ENCODE results near the gene GCC2.

Gene GCC2

GRCh38 chr2:108414945-108415344 lies 34.1 kb upstream of the GCC2 start:
- H3K9ac ChIP-seq (ENCODE audit: low read length), result no peak overlapping the region
- H3K4me1 ChIP-seq (ENCODE audit: control insufficient read depth, low read depth, low read length), result no peaks in the 10 kb centered on the region
- H3K18ac ChIP-seq (ENCODE audit: low read length), result no peak overlapping the region
- H3K79me1 ChIP-seq (ENCODE audit: low read length), result no peaks in the 10 kb centered on the region
- DNase-seq, result no peak
- H2BK5ac ChIP-seq (ENCODE audit: low read length), result no peak overlapping the region
- H3K36me3 ChIP-seq (ENCODE audit: control insufficient read depth, insufficient read depth, low read length), result no peaks in the 10 kb centered on the region
- no peak overlapping the region for H3K4ac ChIP-seq (ENCODE audit: low read depth, low read length)
- no peak overlapping the region for H2BK120ac ChIP-seq (ENCODE audit: low read depth, low read length)
- no peak overlapping the region for H3K56ac ChIP-seq (ENCODE audit: low read length)
- H3K4me3 ChIP-seq (ENCODE audit: low read length), result no peak overlapping the region
- no peaks in the 10 kb centered on the region for H3K27me3 ChIP-seq (ENCODE audit: insufficient read depth, low read length, poor library complexity)
- H3K23ac ChIP-seq (ENCODE audit: low read length), result no peak overlapping the region
- H2AK5ac ChIP-seq (ENCODE audit: low read length), result no peak overlapping the region
- no peak overlapping the region for H4K8ac ChIP-seq (ENCODE audit: low read depth, low read length)
- no peaks in the 10 kb centered on the region for H3K79me2 ChIP-seq (ENCODE audit: control insufficient read depth, insufficient read depth, low read length)
- no peak overlapping the region for H3K4me2 ChIP-seq (ENCODE audit: low read length)
- WGBS (ENCODE audit: extremely low coverage, insufficient coverage, low lambda C conversion rate), result no CpG with 5 or more reads among the region's 2 CpGs
- H4K5ac ChIP-seq (ENCODE audit: low read length), result no peak overlapping the region
- H3K27ac ChIP-seq (ENCODE audit: low read depth, low read length), result no peak overlapping the region
- H2BK15ac ChIP-seq (replicated peaks; ENCODE audit: low read depth), result no peak overlapping the region

- Histone ChIP-seq H3K18ac (ENCODE audit: low read length) (no peak overlapping the region), H2BK5ac (ENCODE audit: low read length) (no peak overlapping the region), H4K5ac (ENCODE audit: low read length) (no peak overlapping the region), H3K56ac (ENCODE audit: low read length) (no peak overlapping the region), H3K4me3 (ENCODE audit: low read length) (no peak overlapping the region), H2BK120ac (ENCODE audit: low read depth, low read length) (no peak overlapping the region), H3K4me1 (ENCODE audit: control insufficient read depth, low read depth, low read length) (no peaks in the 10 kb centered on the region), H2AK5ac (ENCODE audit: low read length) (no peak overlapping the region), H3K9ac (ENCODE audit: low read length) (no peak overlapping the region), H3K36me3 (ENCODE audit: control insufficient read depth, insufficient read depth, low read length) (no peaks in the 10 kb centered on the region), H3K27me3 (ENCODE audit: insufficient read depth, low read length, poor library complexity) (no peaks in the 10 kb centered on the region), H2BK15ac (replicated peaks; ENCODE audit: low read depth) (no peak overlapping the region), H3K23ac (ENCODE audit: low read length) (no peak overlapping the region), H3K79me1 (ENCODE audit: low read length) (no peaks in the 10 kb centered on the region), H3K79me2 (ENCODE audit: control insufficient read depth, insufficient read depth, low read length) (no peaks in the 10 kb centered on the region), H3K4me2 (ENCODE audit: low read length) (no peak overlapping the region), H3K4ac (ENCODE audit: low read depth, low read length) (no peak overlapping the region), H4K8ac (ENCODE audit: low read depth, low read length) (no peak overlapping the region), H3K27ac (ENCODE audit: low read depth, low read length) (no peak overlapping the region)
- WGBS (ENCODE audit: extremely low coverage, insufficient coverage, low lambda C conversion rate), result no CpG with 5 or more reads among the region's 2 CpGs
- peak; percentile 67 for DNase-seq
Measured at GRCh38 chr2:108417254-108417653, 31.8 kb upstream of the GCC2 start.

GRCh38 chr2:108418416-108418815 lies 30.6 kb upstream of the GCC2 start:
- Histone ChIP-seq H2BK120ac (ENCODE audit: low read depth, low read length) (no peak overlapping the region), H4K5ac (ENCODE audit: low read length) (no peak overlapping the region), H3K56ac (ENCODE audit: low read length) (no peak overlapping the region), H3K9ac (ENCODE audit: low read length) (no peak overlapping the region), H3K36me3 (ENCODE audit: control insufficient read depth, insufficient read depth, low read length) (no peaks in the 10 kb centered on the region), H2BK5ac (ENCODE audit: low read length) (no peak overlapping the region), H2AK5ac (ENCODE audit: low read length) (no peak overlapping the region), H3K27ac (ENCODE audit: low read depth, low read length) (no peak overlapping the region), H3K18ac (ENCODE audit: low read length) (no peak overlapping the region), H3K4ac (ENCODE audit: low read depth, low read length) (no peak overlapping the region), H4K8ac (ENCODE audit: low read depth, low read length) (no peak overlapping the region), H3K79me2 (ENCODE audit: control insufficient read depth, insufficient read depth, low read length) (no peaks in the 10 kb centered on the region), H3K4me1 (ENCODE audit: control insufficient read depth, low read depth, low read length) (no peaks in the 10 kb centered on the region), H2BK15ac (replicated peaks; ENCODE audit: low read depth) (no peak overlapping the region), H3K79me1 (ENCODE audit: low read length) (no peaks in the 10 kb centered on the region), H3K4me3 (ENCODE audit: low read length) (no peak overlapping the region), H3K23ac (ENCODE audit: low read length) (no peak overlapping the region), H3K4me2 (ENCODE audit: low read length) (no peak overlapping the region), H3K27me3 (ENCODE audit: insufficient read depth, low read length, poor library complexity) (no peaks in the 10 kb centered on the region)
- no peak for DNase-seq
- WGBS (ENCODE audit: extremely low coverage, insufficient coverage, low lambda C conversion rate), result no CpG with 5 or more reads among the region's 4 CpGs

- Histone ChIP-seq H4K8ac (ENCODE audit: low read depth, low read length) (no peak overlapping the region), H3K4me3 (ENCODE audit: low read length) (no peak overlapping the region), H2BK5ac (ENCODE audit: low read length) (no peak overlapping the region), H2BK15ac (replicated peaks; ENCODE audit: low read depth) (no peak overlapping the region), H3K27ac (ENCODE audit: low read depth, low read length) (no peak overlapping the region), H2BK120ac (ENCODE audit: low read depth, low read length) (no peak overlapping the region), H3K23ac (ENCODE audit: low read length) (no peak overlapping the region), H3K27me3 (ENCODE audit: insufficient read depth, low read length, poor library complexity) (no peaks in the 10 kb centered on the region), H3K79me2 (ENCODE audit: control insufficient read depth, insufficient read depth, low read length) (no peaks in the 10 kb centered on the region), H3K18ac (ENCODE audit: low read length) (no peak overlapping the region), H2AK5ac (ENCODE audit: low read length) (no peak overlapping the region), H3K79me1 (ENCODE audit: low read length) (no peaks in the 10 kb centered on the region), H3K4me2 (ENCODE audit: low read length) (no peak overlapping the region), H3K4me1 (ENCODE audit: control insufficient read depth, low read depth, low read length) (no peaks in the 10 kb centered on the region), H3K9ac (ENCODE audit: low read length) (no peak overlapping the region), H4K5ac (ENCODE audit: low read length) (no peak overlapping the region), H3K56ac (ENCODE audit: low read length) (no peak overlapping the region), H3K4ac (ENCODE audit: low read depth, low read length) (no peak overlapping the region), H3K36me3 (ENCODE audit: control insufficient read depth, insufficient read depth, low read length) (no peaks in the 10 kb centered on the region)
- DNase-seq, result no peak
- WGBS (ENCODE audit: extremely low coverage, insufficient coverage, low lambda C conversion rate), result no CpG with 5 or more reads among the region's 1 CpG
Measured at GRCh38 chr2:108423067-108423466, 25.9 kb upstream of the GCC2 start.

GRCh38 chr2:108423502-108424251 lies 25.3 kb upstream of the GCC2 start:
- no peak overlapping the region for H2BK120ac ChIP-seq (ENCODE audit: low read depth, low read length)
- H3K23ac ChIP-seq (ENCODE audit: low read length), result no peak overlapping the region
- H3K27me3 ChIP-seq (ENCODE audit: insufficient read depth, low read length, poor library complexity), result no peaks in the 10 kb centered on the region
- H3K4ac ChIP-seq (ENCODE audit: low read depth, low read length), result no peak overlapping the region
- H2BK15ac ChIP-seq (replicated peaks; ENCODE audit: low read depth), result no peak overlapping the region
- no peaks in the 10 kb centered on the region for H3K79me2 ChIP-seq (ENCODE audit: control insufficient read depth, insufficient read depth, low read length)
- no peak overlapping the region for H3K4me2 ChIP-seq (ENCODE audit: low read length)
- no CpG with 5 or more reads among the region's 8 CpGs for WGBS (ENCODE audit: extremely low coverage, insufficient coverage, low lambda C conversion rate)
- H3K79me1 ChIP-seq (ENCODE audit: low read length), result no peaks in the 10 kb centered on the region
- no peak overlapping the region for H3K9ac ChIP-seq (ENCODE audit: low read length)
- no peak for DNase-seq
- no peaks in the 10 kb centered on the region for H3K4me1 ChIP-seq (ENCODE audit: control insufficient read depth, low read depth, low read length)
- no peak overlapping the region for H3K18ac ChIP-seq (ENCODE audit: low read length)
- no peak overlapping the region for H2BK5ac ChIP-seq (ENCODE audit: low read length)
- H3K56ac ChIP-seq (ENCODE audit: low read length), result no peak overlapping the region
- no peak overlapping the region for H4K5ac ChIP-seq (ENCODE audit: low read length)
- H4K8ac ChIP-seq (ENCODE audit: low read depth, low read length), result no peak overlapping the region
- no peak overlapping the region for H2AK5ac ChIP-seq (ENCODE audit: low read length)
- no peak overlapping the region for H3K27ac ChIP-seq (ENCODE audit: low read depth, low read length)
- no peak overlapping the region for H3K4me3 ChIP-seq (ENCODE audit: low read length)
- no peaks in the 10 kb centered on the region for H3K36me3 ChIP-seq (ENCODE audit: control insufficient read depth, insufficient read depth, low read length)

All from mesendoderm (in vitro differentiated cells).